ENCODE measurements around the gene CDC25B.

The CDC25B gene

DNA sequence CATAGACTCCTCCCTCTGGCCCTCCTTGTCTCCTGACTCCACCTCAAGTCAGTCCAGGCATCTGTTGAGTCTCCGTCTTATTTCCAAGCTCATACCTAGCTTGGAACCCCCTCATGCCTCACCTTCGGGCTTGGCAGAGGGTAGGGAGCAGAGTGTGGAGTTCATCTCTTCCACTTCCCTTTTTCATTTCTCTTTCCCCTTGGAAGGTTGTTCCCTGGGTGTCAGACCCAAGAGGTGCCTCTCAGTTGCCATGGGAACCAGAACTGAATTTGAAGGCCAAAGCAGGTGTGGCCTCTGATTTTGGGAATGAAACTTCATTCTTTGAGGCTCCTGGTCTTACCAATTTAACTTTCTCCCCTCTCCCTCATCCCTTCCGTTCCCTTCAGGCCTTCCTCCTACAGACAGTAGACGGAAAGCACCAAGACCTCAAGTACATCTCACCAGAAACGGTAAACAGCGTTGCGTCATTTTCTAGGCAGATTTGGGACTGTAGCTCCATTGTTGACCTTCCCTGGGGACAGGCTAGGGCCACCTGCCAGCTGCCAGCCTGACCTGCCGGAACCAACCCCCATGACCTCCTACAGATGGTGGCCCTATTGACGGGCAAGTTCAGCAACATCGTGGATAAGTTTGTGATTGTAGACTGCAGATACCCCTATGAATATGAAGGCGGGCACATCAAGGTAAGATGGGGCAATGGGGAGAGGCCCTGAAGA lies 6.6 kb downstream of the CDC25B start:
- Histone ChIP-seq H3K27me3 (replicated peaks) (no peaks in the 10 kb centered on the region), H3K36me3 (replicated peaks) (peaks cover 19% of the 10 kb centered on the region), H3K27ac (no peak overlapping the region), H3K4me3 (ENCODE audit: low read depth, low read length) (no peak overlapping the region)
- in situ Hi-C loops (cut with HindIII; ENCODE audit: low pct_ligation_motif_present, low sequenced_read_pairs): no loop called here
- no peak for DNase-seq
- TF ChIP-seq, protein P1, sequence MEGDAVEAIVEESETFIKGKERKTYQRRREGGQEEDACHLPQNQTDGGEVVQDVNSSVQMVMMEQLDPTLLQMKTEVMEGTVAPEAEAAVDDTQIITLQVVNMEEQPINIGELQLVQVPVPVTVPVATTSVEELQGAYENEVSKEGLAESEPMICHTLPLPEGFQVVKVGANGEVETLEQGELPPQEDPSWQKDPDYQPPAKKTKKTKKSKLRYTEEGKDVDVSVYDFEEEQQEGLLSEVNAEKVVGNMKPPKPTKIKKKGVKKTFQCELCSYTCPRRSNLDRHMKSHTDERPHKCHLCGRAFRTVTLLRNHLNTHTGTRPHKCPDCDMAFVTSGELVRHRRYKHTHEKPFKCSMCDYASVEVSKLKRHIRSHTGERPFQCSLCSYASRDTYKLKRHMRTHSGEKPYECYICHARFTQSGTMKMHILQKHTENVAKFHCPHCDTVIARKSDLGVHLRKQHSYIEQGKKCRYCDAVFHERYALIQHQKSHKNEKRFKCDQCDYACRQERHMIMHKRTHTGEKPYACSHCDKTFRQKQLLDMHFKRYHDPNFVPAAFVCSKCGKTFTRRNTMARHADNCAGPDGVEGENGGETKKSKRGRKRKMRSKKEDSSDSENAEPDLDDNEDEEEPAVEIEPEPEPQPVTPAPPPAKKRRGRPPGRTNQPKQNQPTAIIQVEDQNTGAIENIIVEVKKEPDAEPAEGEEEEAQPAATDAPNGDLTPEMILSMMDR (IDR thresholded peaks at IDR 0.05; ENCODE audit: low read depth, low read length, missing control alignments): no peak

DNA sequence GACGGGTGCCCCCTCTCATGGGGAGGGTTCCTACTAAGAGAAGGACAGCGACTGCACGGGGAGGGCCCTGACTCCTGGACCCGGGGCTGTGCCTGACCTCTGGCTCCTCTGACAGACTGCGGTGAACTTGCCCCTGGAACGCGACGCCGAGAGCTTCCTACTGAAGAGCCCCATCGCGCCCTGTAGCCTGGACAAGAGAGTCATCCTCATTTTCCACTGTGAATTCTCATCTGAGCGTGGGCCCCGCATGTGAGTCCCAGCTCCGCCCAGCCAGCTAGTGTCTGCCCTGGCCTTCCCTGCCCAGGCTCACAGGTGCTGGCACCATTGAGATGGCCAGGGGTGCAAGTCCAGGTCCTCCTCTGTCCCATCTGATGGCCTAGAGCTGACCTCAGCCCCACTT lies 7.2 kb downstream of the CDC25B start:
- Histone ChIP-seq H3K4me3 (ENCODE audit: low read depth, low read length) (no peak overlapping the region), H3K27me3 (replicated peaks) (no peaks in the 10 kb centered on the region), H3K36me3 (replicated peaks) (peaks cover 19% of the 10 kb centered on the region), H3K27ac (no peak overlapping the region)
- TF ChIP-seq, protein P1 (IDR thresholded peaks at IDR 0.05; ENCODE audit: low read depth, low read length, missing control alignments): no peak
- in situ Hi-C loops (cut with HindIII; ENCODE audit: low pct_ligation_motif_present, low sequenced_read_pairs): no loop called here
- DNase-seq: no peak

DNA sequence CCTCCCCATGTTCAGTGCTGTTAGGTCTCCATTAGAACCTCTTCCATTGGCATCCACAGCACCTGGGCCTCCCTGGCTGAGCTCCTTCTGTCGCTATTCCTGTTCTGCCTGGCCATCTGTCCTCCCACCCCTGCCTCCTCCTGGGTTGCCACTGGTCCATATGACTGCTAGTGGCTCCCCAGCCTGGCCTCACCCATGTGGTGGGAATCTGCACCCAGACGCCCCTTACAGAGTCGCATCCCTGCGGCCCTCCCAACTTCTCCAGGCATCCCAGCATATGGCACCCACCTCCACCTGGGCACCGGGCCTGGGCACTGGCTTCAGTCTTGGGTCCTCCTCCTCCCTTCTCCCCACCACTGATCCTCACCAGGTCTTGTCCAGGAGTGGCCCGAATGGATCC lies 7.7 kb downstream of the CDC25B start:
- Histone ChIP-seq H3K4me3 (ENCODE audit: low read depth, low read length) (no peak overlapping the region), H3K27me3 (replicated peaks) (no peaks in the 10 kb centered on the region), H3K27ac (no peak overlapping the region), H3K36me3 (replicated peaks) (peaks cover 19% of the 10 kb centered on the region)
- no peak for DNase-seq
- in situ Hi-C loops (cut with HindIII; ENCODE audit: low pct_ligation_motif_present, low sequenced_read_pairs): no loop called here
- TF ChIP-seq, protein P1 (IDR thresholded peaks at IDR 0.05; ENCODE audit: low read depth, low read length, missing control alignments): no peak

DNA sequence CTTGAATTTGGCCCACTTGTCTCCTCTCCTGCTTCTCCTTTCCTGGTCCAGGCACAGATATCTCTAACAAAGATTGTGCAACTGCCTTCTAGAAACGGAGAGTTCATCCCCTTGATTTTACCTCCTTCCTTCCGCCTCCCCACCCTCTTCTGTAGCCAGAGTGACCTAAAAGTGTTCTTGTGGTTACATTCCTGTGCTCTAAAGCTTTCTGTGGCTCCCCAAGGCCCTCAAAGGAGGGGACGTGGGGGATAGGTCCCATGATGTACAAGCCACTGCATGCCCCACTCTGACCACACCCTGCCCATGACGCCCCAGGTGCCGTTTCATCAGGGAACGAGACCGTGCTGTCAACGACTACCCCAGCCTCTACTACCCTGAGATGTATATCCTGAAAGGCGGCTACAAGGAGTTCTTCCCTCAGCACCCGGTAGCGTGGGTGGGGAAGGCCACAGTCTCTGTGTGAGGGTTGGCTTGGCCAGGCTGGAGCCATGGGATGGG lies 8.2 kb downstream of the CDC25B start:
- Histone ChIP-seq H3K36me3 (replicated peaks) (peaks cover 19% of the 10 kb centered on the region), H3K27ac (no peak overlapping the region), H3K27me3 (replicated peaks) (no peaks in the 10 kb centered on the region), H3K4me3 (ENCODE audit: low read depth, low read length) (no peak overlapping the region)
- in situ Hi-C loops (cut with HindIII; ENCODE audit: low pct_ligation_motif_present, low sequenced_read_pairs): no loop called here
- TF ChIP-seq, protein P1 (IDR thresholded peaks at IDR 0.05; ENCODE audit: low read depth, low read length, missing control alignments): no peak
- no peak for DNase-seq

DNA sequence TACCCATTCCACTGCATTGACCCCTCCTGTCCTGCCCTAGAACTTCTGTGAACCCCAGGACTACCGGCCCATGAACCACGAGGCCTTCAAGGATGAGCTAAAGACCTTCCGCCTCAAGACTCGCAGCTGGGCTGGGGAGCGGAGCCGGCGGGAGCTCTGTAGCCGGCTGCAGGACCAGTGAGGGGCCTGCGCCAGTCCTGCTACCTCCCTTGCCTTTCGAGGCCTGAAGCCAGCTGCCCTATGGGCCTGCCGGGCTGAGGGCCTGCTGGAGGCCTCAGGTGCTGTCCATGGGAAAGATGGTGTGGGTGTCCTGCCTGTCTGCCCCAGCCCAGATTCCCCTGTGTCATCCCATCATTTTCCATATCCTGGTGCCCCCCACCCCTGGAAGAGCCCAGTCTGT lies 8.7 kb downstream of the CDC25B start:
- Histone ChIP-seq H3K36me3 (replicated peaks) (peaks cover 19% of the 10 kb centered on the region), H3K27ac (no peak overlapping the region), H3K27me3 (replicated peaks) (no peaks in the 10 kb centered on the region), H3K4me3 (ENCODE audit: low read depth, low read length) (no peak overlapping the region)
- DNase-seq: no peak
- in situ Hi-C loops (cut with HindIII; ENCODE audit: low pct_ligation_motif_present, low sequenced_read_pairs): no loop called here
- TF ChIP-seq, protein P1 (IDR thresholded peaks at IDR 0.05; ENCODE audit: low read depth, low read length, missing control alignments): no peak

DNA sequence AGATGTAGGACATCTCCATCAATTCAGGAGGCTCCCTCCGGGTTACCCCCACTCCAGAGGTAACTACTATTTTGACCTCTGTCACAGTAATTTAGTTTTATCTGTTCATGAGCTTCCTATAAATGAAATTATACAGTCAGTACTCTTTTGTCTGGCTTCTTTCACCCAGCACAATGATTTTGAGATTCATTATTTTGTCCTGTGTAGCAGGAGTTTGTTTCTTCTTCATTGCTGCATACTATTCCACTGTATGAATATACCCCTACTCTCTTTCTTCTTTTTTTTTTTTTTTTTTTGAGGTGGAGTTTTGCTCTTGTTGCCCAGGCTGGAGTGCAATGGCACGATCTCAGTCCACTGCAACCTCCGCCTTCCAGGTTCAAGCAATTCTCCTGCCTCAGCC lies 12.4 kb downstream of the CDC25B start:
- no peak overlapping the region for H3K27ac ChIP-seq
- H3K36me3 ChIP-seq (replicated peaks): peaks cover 4% of the 10 kb centered on the region
- in situ Hi-C loops (cut with HindIII; ENCODE audit: low pct_ligation_motif_present, low sequenced_read_pairs): no loop called here
- TF ChIP-seq, protein P1 (IDR thresholded peaks at IDR 0.05; ENCODE audit: low read depth, low read length, missing control alignments): no peak
- no peaks in the 10 kb centered on the region for H3K27me3 ChIP-seq (replicated peaks)
- no peak overlapping the region for H3K4me3 ChIP-seq (ENCODE audit: low read depth, low read length)
- no peak for DNase-seq
